WTC11 (cell line): ENCODE measurements around the gene SLC39A2.

Experiments
- CTCF ChIP-seq: fragments of 200-600 bp; IDR thresholded peaks from 2 replicates; pipeline ENCODE4 v1.8.0; 2022; ENCODE audit warnings: antibody characterized with exemption
- E2F1 ChIP-seq: sonication (generic); formaldehyde crosslinking; IDR thresholded peaks from 2 replicates; pipeline ENCODE4 v1.8.0; 2022; ENCODE audit warnings: mild to moderate bottlenecking, missing genetic modification reagents
- TCF7 ChIP-seq: sonication (generic); formaldehyde crosslinking; IDR thresholded peaks from 2 replicates; pipeline ENCODE4 v1.8.0; 2022; ENCODE audit warnings: mild to moderate bottlenecking, low read depth, missing genetic modification reagents, moderate library complexity
- USF1 ChIP-seq: sonication (generic); formaldehyde crosslinking; IDR thresholded peaks from 2 replicates; pipeline ENCODE4 v1.8.0; 2022; ENCODE audit warnings: mild to moderate bottlenecking, missing genetic modification reagents
- ZNF281 ChIP-seq: sonication (generic); formaldehyde crosslinking; IDR thresholded peaks from 2 replicates; pipeline ENCODE4 v1.8.0; 2023; ENCODE audit warnings: mild to moderate bottlenecking, missing genetic modification reagents

GRCh38 chr14:20970983-20971704 lies 27.9 kb upstream of the SLC39A2 start:
- TF ChIP-seq CTCF, result peak; percentile 67
- no peak for TF ChIP-seq TCF7 (CRISPR knock-in tag)
- no peak for TF ChIP-seq E2F1 (CRISPR knock-in tag)
- no peak for TF ChIP-seq USF1 (CRISPR knock-in tag)
- TF ChIP-seq ZNF281 (CRISPR knock-in tag), result no peak
